IMR-90 (cell line): ENCODE measurements around the gene ITPRID1.

Experiments used
- BHLHE40 ChIP-seq: fragments of 150-350 bp; IDR thresholded peaks from 2 replicates; pipeline ENCODE4 v1.6.1; 2016; ENCODE audit warnings: mild to moderate bottlenecking, low read depth, low read length
- CEBPB ChIP-seq: IDR thresholded peaks from 2 replicates; pipeline ENCODE4 v1.6.1; 2012; ENCODE audit warnings: low read depth, low read length, improper control_type of control experiment
- CTCF ChIP-seq: conservative IDR thresholded peaks from 2 replicates; pipeline ENCODE4 v1.5.1; 2012; ENCODE audit warnings: mild to moderate bottlenecking, low read depth, low read length, improper control_type of control experiment
- MAZ ChIP-seq: IDR thresholded peaks from 2 replicates; pipeline ENCODE4 v1.6.1; 2012; ENCODE audit warnings: low read depth, mild to moderate bottlenecking, low read length, improper control_type of control experiment, moderate library complexity, borderline replicate concordance
- MXI1 ChIP-seq: IDR thresholded peaks from 2 replicates; pipeline ENCODE4 v1.6.1; 2012; ENCODE audit warnings: low read depth, mild to moderate bottlenecking, low read length, moderate library complexity, borderline replicate concordance
- POLR2A ChIP-seq: IDR thresholded peaks from 2 replicates; pipeline ENCODE4 v1.6.1; 2012; ENCODE audit warnings: mild to moderate bottlenecking, low read depth, low read length
- RCOR1 ChIP-seq: IDR thresholded peaks from 2 replicates; pipeline ENCODE4 v1.6.1; 2012; ENCODE audit warnings: mild to moderate bottlenecking, low read length, improper control_type of control experiment; ENCODE audit not compliant: insufficient replicate concordance
- SMC3 ChIP-seq: fragments of 150-350 bp; IDR thresholded peaks from 2 replicates; pipeline ENCODE4 v1.6.1; 2016; ENCODE audit warnings: low read depth, mild to moderate bottlenecking, antibody characterized with exemption, low read length, moderate library complexity

DNA sequence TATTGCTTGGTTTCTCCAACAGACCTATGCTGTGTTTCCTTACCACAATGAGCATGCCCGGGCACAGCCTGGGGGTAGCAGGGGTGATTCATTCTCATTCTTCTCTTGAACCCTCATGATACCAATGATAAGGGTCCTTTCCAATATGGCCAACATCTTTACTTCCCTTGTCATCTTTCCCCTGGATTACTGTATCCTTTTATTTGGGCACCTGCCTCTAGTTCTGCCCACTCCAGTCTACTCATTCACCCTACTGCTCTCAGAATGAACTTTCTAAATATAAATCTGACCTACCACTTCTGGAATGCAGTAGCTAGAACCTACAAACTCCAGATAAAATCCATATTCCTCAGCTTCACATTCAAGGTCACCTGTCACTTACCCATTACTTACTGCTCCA, 26.4 kb upstream of the ITPRID1 start:
- no peak for TF ChIP-seq POLR2A
- TF ChIP-seq CTCF, result no peak
- no peak for TF ChIP-seq MXI1
- no peak for TF ChIP-seq CEBPB
- TF ChIP-seq MAZ, result no peak
- no peak for TF ChIP-seq RCOR1
- TF ChIP-seq BHLHE40, result no peak
- no peak for TF ChIP-seq SMC3
